Subcutaneous adipose tissue (tissue), 4 donors: ENCODE results near the gene GP2. TPM values are rescaled to one million over a fixed set of nuclear protein-coding genes. Genes with fewer than 3 reads are reported as not detected.

ENCODE experiments used
- total RNA-seq, 4 donors: library from RNA; depleted of rRNA; stranded (reverse); fragments of >200 nt; gene quantifications; one replicate each; pipeline ENCODE4 v1.1.0, GENCODE V29; 2016
- TF ChIP-seq, protein P1 (sequence below): fragments of 450-650 bp; IDR thresholded peaks from one replicate; pipeline ENCODE4 v1.5.1; 2016; ENCODE audit warnings: low read depth, mild to moderate bottlenecking, control low read depth, antibody characterized with exemption, moderate library complexity

The GP2 gene
- total RNA-seq, 4 donors from 2014 or later: not detected

DNA sequence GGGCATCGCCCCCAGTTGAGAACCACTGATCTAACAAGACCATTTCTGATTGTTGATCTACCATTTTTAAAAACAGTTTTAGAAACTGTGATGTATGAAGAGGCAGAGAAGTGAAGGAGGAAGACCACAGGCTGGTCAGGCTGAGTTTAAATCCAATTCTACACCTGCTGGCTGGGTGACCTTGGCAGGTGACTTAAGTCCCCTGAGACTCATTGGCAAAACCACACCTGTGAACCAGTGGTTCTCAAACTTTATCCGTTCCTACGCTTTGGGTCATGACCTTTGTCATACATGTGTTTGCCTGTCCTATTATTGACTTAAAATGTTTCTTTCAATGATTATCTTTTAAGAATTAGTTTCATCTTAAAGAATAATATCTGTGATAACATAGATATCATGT lies 2.3 kb downstream of the GP2 start:
- TF ChIP-seq, protein P1, sequence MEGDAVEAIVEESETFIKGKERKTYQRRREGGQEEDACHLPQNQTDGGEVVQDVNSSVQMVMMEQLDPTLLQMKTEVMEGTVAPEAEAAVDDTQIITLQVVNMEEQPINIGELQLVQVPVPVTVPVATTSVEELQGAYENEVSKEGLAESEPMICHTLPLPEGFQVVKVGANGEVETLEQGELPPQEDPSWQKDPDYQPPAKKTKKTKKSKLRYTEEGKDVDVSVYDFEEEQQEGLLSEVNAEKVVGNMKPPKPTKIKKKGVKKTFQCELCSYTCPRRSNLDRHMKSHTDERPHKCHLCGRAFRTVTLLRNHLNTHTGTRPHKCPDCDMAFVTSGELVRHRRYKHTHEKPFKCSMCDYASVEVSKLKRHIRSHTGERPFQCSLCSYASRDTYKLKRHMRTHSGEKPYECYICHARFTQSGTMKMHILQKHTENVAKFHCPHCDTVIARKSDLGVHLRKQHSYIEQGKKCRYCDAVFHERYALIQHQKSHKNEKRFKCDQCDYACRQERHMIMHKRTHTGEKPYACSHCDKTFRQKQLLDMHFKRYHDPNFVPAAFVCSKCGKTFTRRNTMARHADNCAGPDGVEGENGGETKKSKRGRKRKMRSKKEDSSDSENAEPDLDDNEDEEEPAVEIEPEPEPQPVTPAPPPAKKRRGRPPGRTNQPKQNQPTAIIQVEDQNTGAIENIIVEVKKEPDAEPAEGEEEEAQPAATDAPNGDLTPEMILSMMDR: no peak

DNA sequence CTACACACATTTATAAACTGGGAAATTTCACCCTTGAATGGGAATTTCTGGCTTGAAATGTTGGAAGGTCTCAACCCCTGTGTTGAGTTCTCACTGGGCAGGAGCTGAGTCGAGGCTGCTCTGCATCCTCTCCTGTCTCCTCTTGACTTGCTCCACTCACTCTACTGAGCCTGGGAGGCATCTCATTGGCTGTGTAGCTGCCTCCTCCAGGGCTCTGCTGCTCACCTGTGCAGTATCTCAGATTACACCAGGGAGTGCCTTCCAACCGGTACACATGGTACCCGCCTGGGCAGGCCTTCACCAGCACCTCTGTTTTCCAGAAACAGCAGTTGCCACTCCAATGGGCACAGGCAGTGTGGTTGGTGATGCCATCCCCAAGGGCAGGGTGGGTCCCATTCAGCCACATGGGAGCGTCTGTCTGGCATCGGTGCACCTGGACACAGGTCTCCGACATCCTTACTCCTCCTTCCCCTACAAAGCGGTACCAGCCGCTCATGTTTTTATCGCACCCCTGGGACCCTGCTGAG lies 3.7 kb downstream of the GP2 start:
- TF ChIP-seq, protein P1: no peak

DNA sequence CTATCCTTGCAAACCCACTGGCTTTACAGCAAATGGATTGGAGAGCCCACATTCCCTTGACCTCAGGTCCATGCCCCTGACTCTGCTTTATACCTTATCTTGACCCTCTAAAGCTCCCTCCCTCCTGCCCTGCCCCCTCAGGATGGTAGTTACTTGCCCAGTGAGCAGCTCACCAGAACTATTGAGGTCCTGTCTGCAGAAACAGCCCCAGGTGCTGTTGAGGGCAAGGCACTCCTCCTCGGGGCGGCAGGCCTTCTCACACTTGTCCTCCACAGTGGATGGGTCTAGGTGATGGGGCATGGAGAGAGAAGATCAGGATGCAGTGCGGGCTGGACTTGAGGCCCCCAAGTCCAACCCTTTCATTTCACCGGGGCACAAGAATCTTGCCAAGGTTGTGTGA lies 4.6 kb downstream of the GP2 start:
- TF ChIP-seq, protein P1: no peak

DNA sequence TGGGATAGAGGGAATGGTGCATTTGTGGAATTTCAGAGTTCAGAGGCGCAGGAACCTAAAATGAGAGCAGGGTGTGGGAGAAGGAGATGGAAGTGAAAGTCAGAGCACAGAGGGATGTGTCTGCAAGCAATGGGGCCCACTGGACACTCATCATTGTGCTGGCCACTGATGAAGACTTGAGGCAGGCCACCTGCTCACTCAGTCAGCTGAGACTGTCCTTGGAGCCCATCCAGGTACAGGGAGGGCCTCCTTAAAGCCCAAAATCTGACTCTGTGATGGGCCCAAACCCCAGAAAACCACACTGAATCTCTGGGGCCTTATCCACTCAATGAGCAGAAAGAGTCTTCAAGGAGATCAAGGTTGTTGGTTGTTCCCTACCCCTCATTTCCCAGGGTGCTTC lies 5.6 kb downstream of the GP2 start:
- TF ChIP-seq, protein P1: no peak

DNA sequence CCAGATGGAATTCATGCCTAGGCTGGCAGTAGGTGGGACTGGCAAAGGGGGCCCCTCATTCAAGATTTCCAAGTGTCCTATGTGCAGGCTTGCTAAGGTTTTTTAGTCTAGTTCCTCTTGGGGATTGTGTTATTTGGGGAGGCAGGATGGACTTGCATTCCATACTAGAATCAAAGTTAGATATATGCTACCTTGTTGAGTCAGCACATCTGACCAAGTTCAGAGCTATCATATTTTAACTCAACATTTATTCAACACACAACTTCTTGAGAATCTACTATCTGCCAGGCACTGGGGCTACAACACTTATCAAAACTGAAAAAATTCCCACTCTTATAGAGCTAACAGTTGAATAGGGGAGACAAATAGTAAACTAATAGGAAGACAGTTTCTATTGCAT lies 6.7 kb downstream of the GP2 start:
- TF ChIP-seq, protein P1: no peak

DNA sequence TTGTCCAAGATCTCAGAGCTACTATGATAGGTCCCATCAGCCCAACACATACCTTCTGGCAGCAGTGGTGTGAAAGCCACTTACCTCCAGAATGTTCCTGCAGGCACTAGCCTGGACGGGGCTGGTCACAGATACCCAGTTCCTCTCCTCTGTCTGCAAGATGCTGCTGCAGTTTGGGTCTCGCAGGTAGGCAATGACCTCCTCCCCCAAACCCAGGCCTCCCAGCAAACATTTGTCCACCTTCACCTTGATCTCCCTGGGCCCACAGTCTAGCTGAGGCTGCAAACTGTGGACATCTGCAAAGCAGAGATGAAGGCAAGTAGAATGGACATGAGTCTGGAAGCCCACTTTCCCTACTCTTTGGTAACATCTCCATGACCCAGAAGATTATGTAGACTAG lies 7.1 kb downstream of the GP2 start:
- TF ChIP-seq, protein P1: no peak

DNA sequence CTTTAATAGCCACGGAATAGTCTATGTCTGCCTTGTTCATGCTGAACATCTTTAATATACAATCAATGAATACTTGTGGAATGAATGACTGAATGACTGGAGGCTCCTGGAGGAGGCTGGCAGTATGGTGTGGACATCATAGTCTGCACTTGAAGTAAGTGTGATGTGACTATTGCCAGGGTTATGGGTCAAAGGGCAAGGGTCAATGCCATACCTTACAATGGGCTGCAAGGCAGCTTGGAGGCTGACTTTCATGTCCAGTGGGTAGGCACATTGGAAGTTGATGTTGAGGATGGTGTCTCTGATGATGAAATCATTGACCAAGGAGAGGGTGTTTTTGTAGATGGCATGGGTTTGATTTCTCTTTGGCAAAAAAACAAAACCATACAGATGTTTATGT lies 7.9 kb downstream of the GP2 start:
- TF ChIP-seq, protein P1: no peak
